Inferior parietal cortex (tissue), 1 donor: ENCODE data around the gene NAALADL2.
A peak's percentile ranks its signal among the peaks of the same experiment; 100 is the strongest.

Source experiments
- DNase-seq: peaks from one replicate; pipeline ENCODE4 v3.0.0-alpha.2; 2016; ENCODE audit errors: extremely low spot score

Gene NAALADL2

GRCh38 chr3:175662815-175663214, 803.7 kb downstream of the NAALADL2 start:
- DNase-seq, result no peak

GRCh38 chr3:175664911-175665310, 805.8 kb downstream of the NAALADL2 start:
- DNase-seq, result no peak

- no peak for DNase-seq
These were observed 809.2 kb downstream of the NAALADL2 start for GRCh38 chr3:175668300-175668699.

GRCh38 chr3:175670557-175670956, 811.4 kb downstream of the NAALADL2 start:
- no peak for DNase-seq

- peak; percentile 29 for DNase-seq
These were observed 813.1 kb downstream of the NAALADL2 start for GRCh38 chr3:175672119-175672689.

- no peak for DNase-seq
These were observed 820.4 kb downstream of the NAALADL2 start for GRCh38 chr3:175679568-175679967.

GRCh38 chr3:175692256-175692655, 833.1 kb downstream of the NAALADL2 start:
- DNase-seq, result no peak

- DNase-seq, result no peak
These were observed 836.1 kb downstream of the NAALADL2 start for GRCh38 chr3:175695251-175695650.

- DNase-seq, result no peak
These were observed 843.8 kb downstream of the NAALADL2 start for GRCh38 chr3:175702956-175703355.

- no peak for DNase-seq
These were observed 845.4 kb downstream of the NAALADL2 start for GRCh38 chr3:175704366-175705055.

GRCh38 chr3:175713268-175713667, 854.1 kb downstream of the NAALADL2 start:
- DNase-seq, result no peak

- no peak for DNase-seq
These were observed 857.3 kb downstream of the NAALADL2 start for GRCh38 chr3:175716446-175716845.

GRCh38 chr3:175726228-175726627, 867.1 kb downstream of the NAALADL2 start:
- DNase-seq, result no peak

GRCh38 chr3:175728566-175728965, 869.4 kb downstream of the NAALADL2 start:
- DNase-seq, result no peak

- no peak for DNase-seq
These were observed 870.3 kb downstream of the NAALADL2 start for GRCh38 chr3:175729466-175729865.

- DNase-seq, result no peak
These were observed 872.4 kb downstream of the NAALADL2 start for GRCh38 chr3:175731543-175731942.

GRCh38 chr3:175732017-175732416, 872.9 kb downstream of the NAALADL2 start:
- no peak for DNase-seq

GRCh38 chr3:175735866-175736265, 876.7 kb downstream of the NAALADL2 start:
- no peak for DNase-seq

- DNase-seq, result no peak
These were observed 878.8 kb downstream of the NAALADL2 start for GRCh38 chr3:175737646-175738572.

- no peak for DNase-seq
These were observed 882.8 kb downstream of the NAALADL2 start for GRCh38 chr3:175741951-175742350.

- no peak for DNase-seq
These were observed 884.7 kb downstream of the NAALADL2 start for GRCh38 chr3:175743733-175744400.

- DNase-seq, result no peak
These were observed 887.2 kb downstream of the NAALADL2 start for GRCh38 chr3:175746308-175746707.
